Measurements from ENCODE around the gene C9orf78. TPM values are rescaled to one million over a fixed set of nuclear protein-coding genes. Genes with fewer than 3 reads are reported as not detected.

C9orf78 gene
- total and polyA plus RNA-seq, 9 of the 15 experiments (the other 6 are each of a cell fraction or from before 2014, with no cell fraction given) = 94.6 to 266 (median 202) TPM

- TF ChIP-seq CHD1 (IDR thresholded peaks at IDR 0.05; ENCODE audit: low read length) (peak; percentile 90), NONO (IDR thresholded peaks at IDR 0.05; ENCODE audit: low read depth in 2 of 2, low read length in 1 of 2) (peak; percentile 66 to 89; a peak in 3 of 4 replicates), XRCC3 (IDR thresholded peaks at IDR 0.05) (no peak), HINFP (tag; conservative IDR thresholded peaks at IDR 0.05; ENCODE audit: low read depth) (no peak), POLR2H (tag; IDR thresholded peaks at IDR 0.05; ENCODE audit: low read depth) (peak; percentile 85), CREB3L1 (IDR thresholded peaks at IDR 0.05; ENCODE audit: borderline replicate concordance, low read depth) (peak; percentile 88), TCFL5 (CRISPR knock-in tag; conservative IDR thresholded peaks at IDR 0.05) (no peak), VEZF1 (CRISPR knock-in tag; IDR thresholded peaks at IDR 0.05) (peak; percentile 79), CREB1 (IDR thresholded peaks at IDR 0.05) (peak; percentile 62), CREB1 (CRISPR knock-in tag; IDR thresholded peaks at IDR 0.05) (peak; percentile 75; the same call in 1 of the 2 replicates), RCOR1 (IDR thresholded peaks at IDR 0.05; ENCODE audit: borderline replicate concordance in 1 of 2, low read depth in 2 of 2, low read length in 2 of 2) (peak in 1 of 2 experiments; percentile 51; a peak in 1 of 4 replicates), ZNF324 (CRISPR knock-in tag; IDR thresholded peaks at IDR 0.05) (0 out of 2 replicates have a peak, but pooled peaks have one; percentile 16), SIN3A (IDR thresholded peaks at IDR 0.05; ENCODE audit: borderline replicate concordance in 2 of 2, control insufficient read depth in 1 of 2, low read depth in 2 of 2, low read length in 2 of 2) (peak; percentile 79 to 98; a peak in 2 of 4 replicates), SNIP1 (IDR thresholded peaks at IDR 0.05; ENCODE audit: low read depth) (no peak), SP1 (CRISPR knock-in tag; IDR thresholded peaks at IDR 0.05) (peak; percentile 99), SREBF1 (IDR thresholded peaks at IDR 0.05; ENCODE audit: borderline replicate concordance, low read depth, low read length) (no peak), CTBP1 (IDR thresholded peaks at IDR 0.05; ENCODE audit: borderline replicate concordance) (peak; percentile 82), ZFP91 (CRISPR knock-in tag; IDR thresholded peaks at IDR 0.05) (peak; percentile 64; the same call in 1 of the 2 replicates), ZNF253 (CRISPR knock-in tag; conservative IDR thresholded peaks at IDR 0.05) (no peak), GTF2A2 (tag; IDR thresholded peaks at IDR 0.05) (no peak)
Observed at GRCh38 chr9:129823935-129824601, 11.0 kb downstream of the C9orf78 start, which contains the start of gene TOR1A (continued).
